Coronary artery (tissue), 2 donors: ENCODE results near the gene NOTCH4.

ENCODE experiments used
- DNase-seq: peaks from one replicate; pipeline ENCODE4 v3.0.0-alpha.2; 2017; ENCODE audit warnings: low spot score
- H3K27ac ChIP-seq, 2 donors: fragments of 200-600 bp; sonication (generic); one replicate each; pipeline ENCODE4 v1.5.1; 2016 to 2019
- H3K4me3 ChIP-seq: fragments of 200-600 bp; sonication (generic); 2 replicates; pipeline ENCODE4 v1.5.1; 2016; ENCODE audit warnings: mild to moderate bottlenecking, moderate library complexity
- CTCF ChIP-seq: fragments of 200-600 bp; sonication (generic); IDR thresholded peaks from one replicate; pipeline ENCODE4 v1.5.1; 2019; ENCODE audit warnings: antibody characterized with exemption

Gene NOTCH4

GRCh38 chr6:32208996-32209395 lies 14.9 kb downstream of the NOTCH4 start:
- no peak overlapping the region for H3K4me3 ChIP-seq
- no peak overlapping the region for H3K27ac ChIP-seq
- no peak for DNase-seq
- TF ChIP-seq CTCF: no peak

GRCh38 chr6:32204268-32204715 lies 19.6 kb downstream of the NOTCH4 start:
- Histone ChIP-seq H3K4me3 (no peak overlapping the region), H3K27ac (no peak overlapping the region)
- no peak for DNase-seq
- TF ChIP-seq CTCF: no peak

- no peak for DNase-seq
- TF ChIP-seq CTCF: no peak
- no peak overlapping the region for H3K4me3 ChIP-seq
- H3K27ac ChIP-seq: no peak overlapping the region
Observed at GRCh38 chr6:32203426-32204267, 20.2 kb downstream of the NOTCH4 start.

- no peak overlapping the region for H3K4me3 ChIP-seq
- TF ChIP-seq CTCF: no peak
- H3K27ac ChIP-seq: no peak overlapping the region
- DNase-seq: no peak
Observed at GRCh38 chr6:32202186-32202585, 21.7 kb downstream of the NOTCH4 start.

- Histone ChIP-seq H3K27ac (no peak overlapping the region), H3K4me3 (no peak overlapping the region)
- DNase-seq: peak; percentile 74
- no peak for TF ChIP-seq CTCF
Observed at GRCh38 chr6:32200711-32201475, 23.0 kb downstream of the NOTCH4 start.

GRCh38 chr6:32198866-32199265 lies 25.0 kb downstream of the NOTCH4 start:
- no peak for DNase-seq
- Histone ChIP-seq H3K4me3 (no peak overlapping the region), H3K27ac (no peak overlapping the region)
- no peak for TF ChIP-seq CTCF

GRCh38 chr6:32198345-32198696 lies 25.5 kb downstream of the NOTCH4 start:
- no peak for TF ChIP-seq CTCF
- no peak overlapping the region for H3K4me3 ChIP-seq
- no peak for DNase-seq
- H3K27ac ChIP-seq: no peak overlapping the region
